Amniotic stem cell (primary cell): Measurements from ENCODE around the gene YOD1.

Experiments
- DNase-seq: peaks from one replicate; lab custom pipeline; 2025; lab: John Stamatoyannopoulos, UW

Gene YOD1

GRCh38 chr1:207006914-207007313, 44.1 kb downstream of the YOD1 start:
- no peak for DNase-seq

- no peak for DNase-seq
Observed at GRCh38 chr1:207006083-207006482, 44.9 kb downstream of the YOD1 start.

DNA sequence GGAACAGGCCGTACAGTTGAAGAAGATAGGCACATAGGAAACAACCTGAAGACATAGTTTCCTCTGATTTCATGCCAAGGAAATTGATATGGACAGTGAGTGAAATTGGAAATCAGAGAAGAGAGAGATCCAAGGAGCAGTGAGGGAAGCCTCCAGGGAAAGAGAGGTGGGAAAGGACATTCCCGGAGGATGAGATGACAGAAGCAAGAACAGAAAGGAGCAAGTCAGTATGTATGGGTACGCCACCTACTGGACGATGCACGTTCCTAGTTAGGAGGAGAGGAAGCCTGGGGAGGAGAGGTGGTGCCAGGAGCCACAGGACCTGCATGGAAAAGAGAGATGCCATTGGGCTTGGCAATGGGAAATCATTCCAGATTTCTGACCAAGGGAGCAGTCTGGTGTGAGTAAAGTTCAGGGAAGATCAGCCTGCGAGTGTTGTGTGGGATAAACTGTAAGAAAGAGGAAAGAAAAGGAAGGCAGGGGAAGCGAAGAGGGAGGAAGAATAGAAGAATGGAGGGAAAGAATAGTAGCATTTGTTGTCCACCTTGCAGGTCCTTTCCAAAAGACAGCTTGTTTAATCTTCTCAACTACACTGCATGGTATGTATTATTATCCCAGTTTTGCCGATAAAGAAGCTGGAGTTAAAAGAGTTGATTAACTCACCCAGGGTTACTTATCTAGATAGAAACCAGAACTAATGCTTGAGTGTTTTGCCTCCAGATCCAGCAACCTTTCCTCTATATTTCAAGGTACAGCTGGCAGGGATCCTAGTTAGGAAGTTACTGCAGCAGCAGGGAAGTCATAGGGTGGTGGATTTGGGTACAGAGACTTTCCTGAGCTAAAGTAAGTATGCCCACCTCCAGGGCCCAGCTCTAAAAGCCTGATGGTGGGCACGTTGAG, 45.8 kb downstream of the YOD1 start:
- DNase-seq, result peak; percentile 56

DNA sequence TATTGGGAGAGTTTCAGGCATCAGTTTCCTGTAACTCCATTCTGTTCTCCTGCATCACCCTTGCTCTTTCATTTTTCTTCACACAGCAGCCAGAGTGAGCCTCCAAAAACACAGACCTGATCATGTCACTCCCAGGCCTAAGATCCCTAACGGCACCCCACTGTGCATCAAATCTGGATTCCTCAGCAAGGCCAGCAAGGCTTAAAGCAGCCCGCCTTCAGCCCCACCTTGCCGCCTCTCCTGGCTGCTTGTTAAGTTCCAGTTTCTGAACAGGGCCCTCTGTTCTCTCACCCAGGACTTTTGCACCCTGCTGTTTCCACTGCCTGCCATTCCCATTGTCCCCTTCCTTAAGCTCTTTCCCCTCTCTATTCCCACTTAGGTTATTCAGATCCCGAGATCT, 47.8 kb downstream of the YOD1 start:
- DNase-seq, result no peak

DNA sequence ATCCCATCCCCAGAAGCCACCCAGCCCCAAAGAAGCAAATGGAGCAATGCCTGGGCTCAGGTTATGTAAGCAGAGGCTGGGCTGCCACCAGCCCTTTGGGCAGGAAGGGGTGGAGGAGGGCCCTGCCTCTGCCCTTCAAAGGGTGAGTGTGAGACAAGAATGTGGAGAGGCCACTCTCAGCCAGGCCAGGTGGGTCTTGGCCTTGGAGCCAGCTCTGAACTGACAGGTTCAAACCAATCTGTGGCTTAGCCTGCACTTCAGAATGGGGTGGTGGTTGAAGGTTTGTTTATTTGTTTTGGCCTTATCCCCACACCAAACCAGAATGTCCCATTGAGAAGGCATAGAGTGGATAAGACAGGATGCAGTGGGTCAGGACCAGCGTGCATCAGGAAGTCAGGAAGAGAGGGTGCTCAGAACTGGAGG, 48.3 kb downstream of the YOD1 start:
- no peak for DNase-seq

DNA sequence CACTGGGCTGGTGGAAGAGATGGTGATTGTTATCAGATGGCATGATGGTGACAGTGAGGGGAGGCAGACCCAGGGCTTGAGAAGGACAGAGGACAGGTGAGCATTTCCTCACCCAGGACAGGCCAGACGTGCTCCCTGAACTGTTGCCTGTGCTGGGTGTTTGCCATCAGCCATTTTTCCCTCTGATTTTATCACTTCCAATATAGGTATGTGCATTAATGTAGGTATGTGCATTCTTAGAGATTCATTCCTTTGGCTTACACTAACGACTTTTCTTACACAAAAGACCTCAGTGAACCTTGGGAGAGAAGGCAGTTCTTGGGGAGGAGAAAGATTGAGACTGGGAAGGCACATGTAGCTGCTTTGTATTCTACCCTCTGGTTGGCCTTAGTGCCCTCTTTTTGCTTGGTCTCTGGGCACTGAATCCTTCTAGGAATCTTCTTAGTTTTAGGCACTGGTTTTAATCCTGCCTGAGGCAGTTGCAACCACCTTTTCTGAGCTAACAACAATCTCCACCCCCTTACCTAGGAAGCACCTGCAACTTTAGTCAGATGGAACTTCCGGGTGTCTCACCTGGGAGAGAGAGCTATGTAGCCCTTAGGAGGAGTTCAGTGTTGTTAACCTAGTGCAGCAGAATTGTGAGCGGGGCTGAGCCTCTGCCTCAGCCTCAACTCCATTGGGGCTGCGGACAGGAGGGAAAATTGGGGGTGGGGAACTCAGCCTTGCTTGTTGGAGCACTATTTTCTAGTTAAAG, 49.3 kb downstream of the YOD1 start:
- DNase-seq, result no peak

- no peak for DNase-seq
Observed at GRCh38 chr1:207000651-207001291, 50.2 kb downstream of the YOD1 start.

GRCh38 chr1:206998816-206999215, 52.2 kb downstream of the YOD1 start:
- DNase-seq, result no peak
